Measurements from ENCODE around the gene IL24. TPM values are rescaled to one million over a fixed set of nuclear protein-coding genes. Genes with fewer than 3 reads are reported as not detected.

The IL24 gene
- total RNA-seq, 4 donors from 2014 or later: 1.7 TPM; not detected in 3

GRCh38 chr1:206951318-206952100 lies 54.3 kb downstream of the IL24 start:
- DNase-seq (ENCODE audit: extremely low spot score): no peak
- no peak overlapping the region for H3K27ac ChIP-seq (replicated peaks in 1 of 4)
- H3K9me3 ChIP-seq: peaks cover 0 to 9% (median 0%) of the 10 kb centered on the region in 4 donors
- H3K27me3 ChIP-seq: peaks cover 0 to 7% (median 0%) of the 10 kb centered on the region in 4 donors
- TF ChIP-seq POLR2A (IDR thresholded peaks at IDR 0.05; ENCODE audit: low read depth): no peak
- intact Hi-C loops (cut with DNase I): no loop called here
- 85% methylated on average over 4 of the region's 4 CpGs for WGBS
- no peak overlapping the region for H3K4me3 ChIP-seq
- no peaks in the 10 kb centered on the region for H3K4me1 ChIP-seq
- H3K36me3 ChIP-seq: no peaks in the 10 kb centered on the region

DNA sequence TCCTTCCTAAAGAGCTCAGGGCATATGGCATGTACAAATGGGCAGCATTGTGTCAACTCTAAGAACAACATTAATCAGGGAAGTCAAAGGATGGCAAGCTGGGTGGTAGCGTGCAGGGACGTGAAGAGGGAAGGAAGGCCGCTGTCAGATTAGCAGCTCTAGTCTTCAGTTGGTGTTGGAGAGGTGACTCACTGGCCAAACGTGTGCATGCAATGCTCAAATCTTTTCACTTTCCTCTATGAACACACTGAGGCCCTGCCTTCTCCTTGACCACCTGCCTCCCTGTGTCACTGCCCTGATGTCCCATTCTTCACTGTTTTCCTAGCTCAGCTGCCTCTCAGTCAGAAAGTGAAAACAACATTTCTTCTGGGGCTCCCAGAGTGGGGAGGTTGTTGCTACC lies 54.9 kb downstream of the IL24 start:
- Histone ChIP-seq H3K4me3 (no peak overlapping the region), H3K36me3 (no peaks in the 10 kb centered on the region), H3K27me3 (peaks cover 0 to under 1% (median 0%) of the 10 kb centered on the region in 4 donors), H3K9me3 (peaks cover 0 to 9% (median 0%) of the 10 kb centered on the region in 4 donors), H3K27ac (replicated peaks in 1 of 4) (no peak overlapping the region), H3K4me1 (no peaks in the 10 kb centered on the region)
- no peak for DNase-seq (ENCODE audit: extremely low spot score)
- intact Hi-C loops (cut with DNase I): no loop called here
- TF ChIP-seq POLR2AphosphoS5 (IDR thresholded peaks at IDR 0.05): no peak
- TF ChIP-seq POLR2A (IDR thresholded peaks at IDR 0.05; ENCODE audit: low read depth): no peak
- no peak for TF ChIP-seq EP300 (IDR thresholded peaks at IDR 0.05)
- 74% methylated on average over 4 of the region's 4 CpGs for WGBS

DNA sequence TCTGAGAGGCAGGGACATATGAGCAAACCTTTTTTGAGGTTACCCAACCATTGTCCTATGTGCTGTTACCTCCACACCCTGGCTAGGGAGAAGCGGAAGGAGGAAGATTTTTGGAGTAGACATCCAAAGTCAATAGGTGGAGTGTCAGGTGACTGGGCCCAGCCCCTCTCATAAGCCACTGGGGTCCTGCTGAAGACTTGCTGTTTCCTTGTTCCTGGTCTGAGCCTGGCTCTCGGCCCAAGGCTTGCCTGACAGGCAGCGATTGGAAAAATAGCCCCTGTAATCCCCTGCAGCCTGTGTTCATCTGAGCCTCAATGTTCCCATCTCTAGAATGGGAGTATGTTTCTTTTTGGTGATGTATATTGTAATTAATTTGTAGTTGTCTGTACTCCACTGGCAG lies 55.9 kb downstream of the IL24 start:
- intact Hi-C loops (cut with DNase I): no loop called here
- TF ChIP-seq CTCF (IDR thresholded peaks at IDR 0.05): no peak
- TF ChIP-seq EP300 (IDR thresholded peaks at IDR 0.05): no peak
- TF ChIP-seq POLR2AphosphoS5 (IDR thresholded peaks at IDR 0.05): no peak
- no peak for TF ChIP-seq POLR2A (IDR thresholded peaks at IDR 0.05; ENCODE audit: low read depth)
- H3K27me3 ChIP-seq: no peaks in the 10 kb centered on the region
- DNase-seq (ENCODE audit: extremely low spot score): no peak
- no peaks in the 10 kb centered on the region for H3K36me3 ChIP-seq
- 79% methylated on average over 3 of the region's 3 CpGs for WGBS
- no peak overlapping the region for H3K4me3 ChIP-seq
- H3K4me1 ChIP-seq: no peaks in the 10 kb centered on the region
- no peak overlapping the region for H3K27ac ChIP-seq (replicated peaks in 1 of 4)
- peaks cover 0 to 9% (median 0%) of the 10 kb centered on the region in 4 donors for H3K9me3 ChIP-seq

DNA sequence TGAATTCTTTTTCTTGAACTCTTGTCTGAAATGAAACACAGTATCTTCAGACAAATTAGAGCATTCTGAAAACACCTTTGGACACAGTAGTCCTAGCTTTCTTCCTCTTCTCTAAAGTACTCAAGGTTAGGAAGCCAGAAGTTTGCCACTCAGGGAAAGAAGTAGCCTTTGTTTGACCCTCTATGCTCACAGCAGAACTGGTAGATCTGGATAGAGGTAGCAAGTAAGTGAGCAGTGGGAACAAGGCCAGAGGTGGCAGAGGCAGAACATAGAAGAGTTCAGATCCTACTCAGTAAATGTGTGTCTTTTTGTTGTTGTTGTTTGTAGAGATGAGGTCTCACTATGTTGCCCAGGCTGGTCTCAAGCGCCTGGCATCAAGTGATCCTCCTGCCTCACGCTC lies 56.4 kb downstream of the IL24 start:
- H3K4me1 ChIP-seq: no peaks in the 10 kb centered on the region
- H3K9me3 ChIP-seq: peaks cover 0 to 9% (median 0%) of the 10 kb centered on the region in 4 donors
- no peak for DNase-seq (ENCODE audit: extremely low spot score)
- intact Hi-C loops (cut with DNase I): no loop called here
- no peak overlapping the region for H3K27ac ChIP-seq (replicated peaks in 1 of 4)
- no peaks in the 10 kb centered on the region for H3K27me3 ChIP-seq
- TF ChIP-seq POLR2A (IDR thresholded peaks at IDR 0.05; ENCODE audit: low read depth) (no peak), EP300 (IDR thresholded peaks at IDR 0.05) (no peak), CTCF (IDR thresholded peaks at IDR 0.05) (no peak), POLR2AphosphoS5 (IDR thresholded peaks at IDR 0.05) (no peak)
- 90% methylated on average over 2 of the region's 2 CpGs for WGBS
- H3K4me3 ChIP-seq: no peak overlapping the region
- no peaks in the 10 kb centered on the region for H3K36me3 ChIP-seq

Other genes starting within 250 kb of the IL24 start
- 10 to 100 TPM; 37.8 to 70.1 (median 61.7) TPM for gene MAPKAPK2, start 212.5 kb upstream of the IL24 start, total RNA-seq
- gene IL19, start 126.7 kb upstream of the IL24 start, total RNA-seq: not detected
- 1 to 10 TPM in 3 of 4 donors, under 1 TPM in 1; 0.83 to 5.1 (median 3.5) TPM for gene IL10, start 124.9 kb upstream of the IL24 start, total RNA-seq
- not detected for gene IL20, start 31.8 kb upstream of the IL24 start, total RNA-seq
- 1 to 10 TPM in 3 of 4 donors, not detected in 1; 2.5 to 3.3 (median 3.2) TPM for gene FCMR, start 24.5 kb downstream of the IL24 start, total RNA-seq
- gene PIGR, start 49.0 kb downstream of the IL24 start, total RNA-seq: 1 to 10 TPM in 2 of 4 donors, under 1 TPM in 1, not detected in 1; 0.42 to 4.2 (median 1.1) TPM
- not detected for gene FCAMR, start 73.0 kb downstream of the IL24 start, total RNA-seq
- gene C1orf116, start 135.3 kb downstream of the IL24 start, total RNA-seq: under 1 TPM; under 0.01 to 0.32 (median 0.17) TPM
- gene YOD1, start 153.8 kb downstream of the IL24 start, total RNA-seq: 1 to 10 TPM; 6.3 to 8.5 (median 7.2) TPM
- 1 to 10 TPM; 3.7 to 5.3 (median 4.1) TPM for gene PFKFB2, start 155.8 kb downstream of the IL24 start, total RNA-seq
- gene C4BPB, start 191.4 kb downstream of the IL24 start, total RNA-seq: 1 to 10 TPM in 1 of 4 donors, under 1 TPM in 2, not detected in 1; 0.34 to 1.7 (median 0.50) TPM
- gene C4BPA, start 206.8 kb downstream of the IL24 start, total RNA-seq: under 1 TPM in 2 of 4 donors, not detected in 2; under 0.01 to 0.52 TPM

Measured in esophagus muscularis mucosa (tissue), 4 donors.